ENCODE measurements around the gene PPP2R2B.

DNA sequence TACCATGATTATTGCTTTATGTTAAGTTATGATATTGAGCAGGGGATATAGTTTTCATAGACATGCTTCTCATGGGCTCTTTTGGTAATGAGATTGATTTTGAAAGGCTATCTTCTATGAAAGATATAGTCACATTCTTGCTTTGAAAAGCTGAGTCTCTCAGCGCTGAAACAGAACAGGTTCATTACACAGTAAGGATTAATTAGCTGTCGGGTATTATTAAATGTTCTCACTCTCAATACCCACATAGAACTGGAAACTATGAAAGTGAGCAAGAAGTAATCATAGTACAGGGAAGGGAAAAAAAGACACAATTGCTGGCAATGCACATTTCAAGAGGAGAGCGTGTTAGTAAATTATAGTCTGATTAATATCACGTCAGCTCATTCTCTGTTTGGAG lies 190.9 kb downstream of the PPP2R2B start:
- TF ChIP-seq, protein P1, sequence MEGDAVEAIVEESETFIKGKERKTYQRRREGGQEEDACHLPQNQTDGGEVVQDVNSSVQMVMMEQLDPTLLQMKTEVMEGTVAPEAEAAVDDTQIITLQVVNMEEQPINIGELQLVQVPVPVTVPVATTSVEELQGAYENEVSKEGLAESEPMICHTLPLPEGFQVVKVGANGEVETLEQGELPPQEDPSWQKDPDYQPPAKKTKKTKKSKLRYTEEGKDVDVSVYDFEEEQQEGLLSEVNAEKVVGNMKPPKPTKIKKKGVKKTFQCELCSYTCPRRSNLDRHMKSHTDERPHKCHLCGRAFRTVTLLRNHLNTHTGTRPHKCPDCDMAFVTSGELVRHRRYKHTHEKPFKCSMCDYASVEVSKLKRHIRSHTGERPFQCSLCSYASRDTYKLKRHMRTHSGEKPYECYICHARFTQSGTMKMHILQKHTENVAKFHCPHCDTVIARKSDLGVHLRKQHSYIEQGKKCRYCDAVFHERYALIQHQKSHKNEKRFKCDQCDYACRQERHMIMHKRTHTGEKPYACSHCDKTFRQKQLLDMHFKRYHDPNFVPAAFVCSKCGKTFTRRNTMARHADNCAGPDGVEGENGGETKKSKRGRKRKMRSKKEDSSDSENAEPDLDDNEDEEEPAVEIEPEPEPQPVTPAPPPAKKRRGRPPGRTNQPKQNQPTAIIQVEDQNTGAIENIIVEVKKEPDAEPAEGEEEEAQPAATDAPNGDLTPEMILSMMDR (IDR thresholded peaks at IDR 0.05): no peak
- TF ChIP-seq POLR2A (IDR thresholded peaks at IDR 0.05): no peak
